Stimulated activated CD8-positive, alpha-beta memory T cell treated with anti-CD3 and anti-CD28 coated beads, Interleukin-4, amount 100 ng/mL, for 4 hours (primary cell): ENCODE results near the gene SLC38A11.

Experiments
- DNase-seq, 2 donors: peaks; one replicate each; pipeline ENCODE4 v3.0.0-alpha.2; 2020; ENCODE audit warnings: low read depth in 2 of 2, low spot score in 1 of 2

The SLC38A11 gene

DNA sequence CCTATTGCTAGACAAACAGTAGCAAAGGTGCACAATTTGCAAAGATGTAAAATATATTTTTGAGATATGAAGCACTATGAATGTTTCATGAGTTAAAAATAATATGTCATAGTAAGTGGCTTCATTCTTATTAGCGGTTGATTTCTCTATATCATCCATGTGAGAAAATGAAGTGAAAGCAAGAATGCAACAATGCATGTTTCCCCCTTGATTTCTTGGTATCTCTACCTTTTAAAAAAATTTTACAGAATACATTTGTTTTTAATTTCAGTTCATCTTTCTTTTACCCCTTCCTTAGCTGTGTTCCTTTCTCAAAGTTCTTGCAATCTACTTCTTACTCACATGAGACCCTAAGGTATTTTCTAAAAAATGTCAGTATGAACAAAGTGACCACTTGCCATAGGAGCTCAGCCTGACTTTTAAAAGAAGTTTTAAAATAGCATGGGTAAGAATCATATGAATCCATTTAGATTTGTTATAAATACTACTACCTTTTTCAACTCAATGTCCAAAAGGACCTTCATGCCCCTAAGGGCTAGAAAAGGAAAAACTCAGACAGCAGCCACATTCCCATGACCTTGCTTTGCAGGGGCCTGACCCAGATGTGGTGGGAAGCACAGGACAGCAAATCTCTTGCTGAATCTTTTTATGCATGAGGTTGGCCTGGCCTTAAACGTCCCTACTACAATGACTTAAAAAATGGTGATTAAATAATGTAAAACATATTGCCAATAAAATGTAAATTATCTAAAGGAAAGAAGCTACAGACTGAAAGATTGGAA lies 14.8 kb upstream of the SLC38A11 start:
- DNase-seq, result no peak

DNA sequence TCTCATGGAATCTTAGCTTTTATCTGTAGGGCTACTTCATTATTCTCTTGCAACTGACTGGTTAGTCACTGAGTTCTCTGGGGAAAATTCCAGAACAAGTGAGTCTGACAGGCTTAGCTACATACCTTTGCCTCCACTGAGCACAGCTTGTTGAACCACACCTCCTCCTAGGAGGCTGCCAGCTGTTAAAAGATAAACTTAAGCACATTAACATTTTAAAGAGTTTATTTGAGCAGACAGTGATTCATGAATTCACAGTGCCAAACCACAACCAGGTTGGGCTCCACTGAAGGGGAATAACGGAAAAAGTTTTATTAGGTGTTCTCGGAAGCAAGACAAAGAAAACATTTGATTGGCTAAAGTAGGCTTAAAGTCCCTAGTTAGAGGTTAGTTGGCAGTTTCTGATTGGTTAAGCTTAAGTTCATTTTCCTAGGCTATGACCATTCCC lies 12.5 kb upstream of the SLC38A11 start:
- no peak for DNase-seq

DNA sequence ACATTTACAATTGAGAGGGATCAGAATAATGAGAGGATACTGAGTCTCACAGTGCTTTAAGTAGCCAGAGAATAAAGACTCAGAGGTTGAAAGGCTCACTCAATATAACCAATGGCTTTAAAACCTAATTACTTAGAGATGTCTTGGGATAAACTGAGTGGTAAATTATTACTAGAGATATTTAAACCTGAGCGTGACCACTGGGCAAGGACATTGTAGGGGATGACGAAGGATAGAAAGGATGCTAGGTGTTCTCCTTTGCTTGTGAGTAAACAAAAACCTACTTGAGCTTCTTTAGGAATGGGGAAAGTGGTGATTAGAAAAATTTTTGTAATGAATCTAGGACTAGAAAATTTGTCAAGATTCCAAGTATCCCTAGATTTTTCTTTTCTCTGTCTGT lies 12.0 kb upstream of the SLC38A11 start:
- no peak for DNase-seq

DNA sequence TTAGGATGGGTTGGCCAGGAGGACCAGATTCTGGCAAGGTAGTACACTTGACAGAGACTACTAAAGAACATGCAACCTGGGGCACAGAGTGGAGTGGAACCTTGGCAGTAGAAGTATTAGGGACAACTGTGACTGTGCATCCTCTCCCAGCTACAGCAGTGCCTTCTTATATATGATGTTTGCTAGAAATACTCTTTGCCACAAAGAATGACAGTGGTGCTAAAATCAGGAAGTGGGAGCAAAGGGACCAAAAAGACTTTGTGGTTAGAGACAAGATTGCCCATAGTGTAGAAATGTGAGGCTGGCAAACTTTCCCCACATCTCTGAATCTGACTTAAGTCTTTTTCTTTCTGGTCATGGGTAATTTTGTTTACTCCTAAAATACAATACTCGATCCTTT lies 9.4 kb upstream of the SLC38A11 start:
- DNase-seq, result no peak

DNA sequence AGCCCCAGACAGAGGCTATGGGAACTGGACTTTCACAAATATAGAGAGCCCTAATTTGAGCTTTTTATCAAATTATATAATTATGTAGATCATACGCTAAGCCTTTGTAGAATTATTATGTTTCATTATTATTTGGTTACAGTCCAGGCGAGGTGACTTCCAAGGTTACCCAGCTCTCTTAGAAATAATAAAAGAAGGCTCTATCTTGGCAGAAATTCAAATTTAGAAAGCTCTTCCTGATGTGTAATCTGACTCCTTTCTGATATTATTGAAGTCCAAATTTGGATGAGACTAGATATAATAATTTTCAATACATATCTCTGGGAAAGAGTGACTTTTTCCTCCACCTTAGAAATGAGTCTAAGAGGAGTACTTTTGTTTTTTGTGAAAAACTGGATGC lies 4.8 kb upstream of the SLC38A11 start:
- no peak for DNase-seq

DNA sequence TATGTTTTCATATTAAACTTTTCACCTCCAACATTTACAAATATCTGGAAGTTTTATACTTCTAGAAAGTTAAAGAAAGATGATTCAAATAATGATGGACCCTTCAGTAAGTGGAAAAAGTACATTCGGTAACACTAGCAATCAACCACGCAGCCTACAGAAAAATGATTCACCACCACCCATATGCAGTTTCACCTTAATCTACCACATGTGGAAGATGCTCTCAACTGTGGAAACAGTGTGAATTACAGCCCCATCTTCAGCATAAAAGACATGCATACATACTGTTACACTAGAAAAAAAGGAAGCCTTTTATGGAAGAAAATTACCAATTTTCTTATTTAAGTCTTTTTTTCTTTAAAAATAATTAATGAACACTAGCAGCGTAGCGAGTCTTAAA lies 1.1 kb downstream of the SLC38A11 start:
- no peak for DNase-seq

DNA sequence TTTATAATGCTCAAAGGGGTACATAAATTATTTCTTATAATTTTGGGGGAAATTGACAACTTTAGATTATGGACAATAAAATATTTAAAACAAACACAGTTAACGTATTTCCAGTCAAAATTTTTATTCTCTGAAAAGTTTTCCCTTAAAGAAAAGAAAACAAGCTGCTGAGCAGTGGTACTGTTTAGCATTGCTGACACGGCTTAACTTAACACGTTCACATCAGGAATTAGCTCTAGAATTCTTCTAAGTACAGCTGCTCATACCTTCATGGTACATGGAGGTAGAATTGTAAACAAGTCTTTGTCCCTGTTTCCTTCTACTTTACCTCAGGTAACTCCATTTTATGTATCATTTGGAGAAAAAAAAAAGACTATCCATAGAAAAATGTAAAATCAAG lies 2.0 kb downstream of the SLC38A11 start:
- no peak for DNase-seq

DNA sequence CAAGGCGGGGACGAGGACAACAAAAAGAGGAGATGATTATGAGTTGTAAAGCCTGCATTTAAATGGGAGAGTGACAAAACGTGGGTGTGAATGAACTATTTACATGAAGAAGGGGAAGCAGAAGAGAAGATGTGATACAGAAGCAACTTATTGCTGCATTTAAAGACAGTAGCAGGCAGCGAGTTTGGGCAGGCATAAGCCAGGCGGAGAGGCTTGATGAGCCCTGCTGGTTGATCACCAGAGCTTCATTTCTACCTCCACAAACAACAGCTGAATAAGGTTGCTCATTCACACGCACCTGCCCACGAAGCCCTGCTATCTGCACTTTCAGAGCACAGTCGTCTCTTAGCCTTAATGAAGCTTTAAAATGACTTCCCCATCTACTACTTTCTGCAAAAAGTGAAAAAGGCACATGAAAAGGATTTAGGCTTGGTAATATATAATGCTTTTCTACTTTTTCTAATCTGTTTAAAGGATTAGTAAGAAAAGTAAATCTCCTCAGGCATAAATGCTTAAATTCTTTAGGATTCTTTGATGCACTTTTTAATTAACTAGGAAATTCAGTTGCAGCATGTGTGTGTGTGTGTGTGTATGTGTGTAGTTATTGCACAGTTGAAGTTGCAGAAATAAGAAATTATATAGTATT lies 3.1 kb downstream of the SLC38A11 start:
- DNase-seq, result no peak

DNA sequence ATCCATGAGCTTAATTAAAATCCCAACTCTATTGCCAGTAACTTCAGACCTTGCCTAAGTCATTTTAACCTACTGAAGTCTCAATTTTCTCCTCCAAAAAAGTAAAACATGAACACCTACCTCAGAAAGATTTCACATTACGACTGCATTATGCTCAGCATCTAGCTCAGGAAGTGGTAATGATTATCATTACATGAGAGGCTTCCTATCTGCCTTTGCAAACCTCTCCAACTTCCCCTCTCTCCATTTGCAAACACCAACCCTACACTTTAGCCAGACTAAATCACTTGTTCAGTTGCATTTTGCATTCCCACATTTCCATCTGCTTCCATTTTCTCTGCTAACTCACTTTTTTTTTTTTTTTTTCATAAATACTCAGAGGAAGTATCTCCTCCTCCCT lies 6.8 kb downstream of the SLC38A11 start:
- no peak for DNase-seq

DNA sequence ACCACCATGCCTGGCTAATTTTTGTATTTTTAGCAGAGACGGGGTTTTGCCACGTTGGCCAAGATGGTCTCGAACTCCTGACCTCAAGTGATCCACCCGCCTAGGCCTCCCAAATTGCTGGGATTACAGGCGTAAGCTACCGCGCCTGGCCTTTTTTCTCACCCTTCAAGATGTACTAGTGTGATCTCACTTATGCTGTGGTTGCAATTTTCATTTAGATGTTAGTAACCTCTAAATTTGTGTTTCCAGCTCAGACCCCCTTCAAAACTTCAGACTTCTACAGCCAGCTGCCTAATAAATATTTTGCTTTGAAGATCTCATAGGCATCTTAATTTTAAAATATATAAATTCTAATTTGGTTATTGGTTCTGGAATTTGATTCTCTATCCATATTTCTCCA lies 8.0 kb downstream of the SLC38A11 start:
- DNase-seq, result no peak

DNA sequence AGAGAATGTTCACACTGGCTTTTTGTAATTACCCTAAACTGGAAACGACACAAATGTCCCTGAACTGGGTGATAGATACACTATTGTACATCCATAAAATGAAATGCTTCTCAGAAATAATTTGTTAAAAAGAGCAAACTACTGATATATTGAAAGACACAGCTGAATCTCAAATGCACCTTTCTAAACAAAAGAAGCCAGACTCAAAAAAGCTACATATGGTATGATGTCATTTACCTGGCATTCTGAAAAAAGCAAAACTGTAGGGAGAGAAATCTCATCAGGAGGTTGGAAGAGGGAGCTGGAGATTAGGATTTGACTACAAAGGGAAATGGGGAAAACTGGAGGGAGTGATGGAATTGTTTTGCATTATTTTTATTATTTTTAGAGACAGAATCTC lies 12.0 kb downstream of the SLC38A11 start:
- no peak for DNase-seq

DNA sequence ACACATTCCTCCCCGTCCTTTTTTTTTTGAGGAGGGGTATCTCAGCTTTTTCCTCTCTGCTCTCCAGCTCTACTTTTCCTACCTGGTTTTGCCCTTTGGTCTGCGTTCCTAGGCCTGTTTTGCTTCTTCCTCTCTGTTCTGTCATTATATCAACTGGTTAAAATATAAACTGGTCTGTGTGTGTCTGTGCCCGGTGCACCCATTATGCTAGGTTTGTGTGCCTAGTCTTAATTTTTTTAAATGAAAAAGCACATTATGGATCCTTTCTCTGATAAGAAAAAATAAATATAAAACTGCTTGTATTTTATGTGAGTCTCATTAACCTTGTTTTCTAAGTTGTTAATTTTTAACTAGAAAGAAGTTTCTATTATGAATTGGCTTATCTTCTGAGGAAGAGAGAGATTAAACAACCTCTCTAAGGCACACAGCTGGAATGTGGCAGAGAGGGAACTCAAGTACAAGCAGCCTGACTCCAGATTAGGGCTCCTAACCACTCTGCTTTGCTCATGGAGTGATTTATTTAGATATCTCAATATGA lies 17.4 kb downstream of the SLC38A11 start:
- no peak for DNase-seq

DNA sequence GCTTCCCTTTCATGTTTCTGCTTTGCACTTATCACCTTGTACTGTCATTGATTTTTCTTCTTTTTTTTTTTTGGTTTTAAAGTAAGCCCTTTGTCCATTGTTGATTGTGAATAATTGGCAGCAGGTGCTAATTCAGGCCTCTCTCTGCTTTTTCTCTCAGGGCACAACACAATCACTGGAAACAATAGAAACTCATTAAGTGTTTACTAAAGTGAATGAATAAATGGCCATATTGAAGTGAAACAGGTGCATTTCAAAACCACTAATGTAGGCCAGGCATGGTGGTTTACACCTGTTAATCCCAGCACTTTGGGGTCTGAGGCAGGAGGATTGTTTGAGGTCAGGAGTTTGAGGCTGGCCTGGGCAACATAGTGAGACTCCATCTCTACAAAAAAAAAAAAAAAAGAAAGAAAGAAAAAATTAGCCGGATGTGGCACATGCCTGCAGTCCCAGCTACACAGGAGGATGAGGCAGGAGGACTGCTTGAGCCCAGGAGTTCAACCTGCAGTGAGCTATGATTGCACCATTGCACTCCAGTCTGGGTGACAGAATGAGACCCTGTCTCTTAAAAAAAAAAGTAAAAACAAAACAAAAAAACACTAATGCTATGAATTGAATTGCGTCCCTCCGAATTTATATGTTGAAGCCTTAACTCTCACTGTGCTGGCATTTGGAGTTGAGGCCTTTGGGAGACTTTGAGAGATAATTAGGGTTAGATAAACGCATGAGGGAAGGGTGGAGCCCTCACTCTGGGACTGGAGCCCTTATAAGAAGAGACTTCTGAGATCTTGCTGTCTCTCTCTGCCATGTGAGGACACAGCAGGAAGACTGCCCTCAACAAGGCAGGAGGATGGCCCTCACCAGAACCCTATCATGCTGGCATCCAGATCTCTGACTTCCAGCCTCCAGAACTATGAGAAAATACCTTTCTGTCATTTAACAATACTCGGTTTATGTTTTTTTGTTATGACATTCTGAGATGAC lies 19.9 kb downstream of the SLC38A11 start:
- DNase-seq, result no peak

DNA sequence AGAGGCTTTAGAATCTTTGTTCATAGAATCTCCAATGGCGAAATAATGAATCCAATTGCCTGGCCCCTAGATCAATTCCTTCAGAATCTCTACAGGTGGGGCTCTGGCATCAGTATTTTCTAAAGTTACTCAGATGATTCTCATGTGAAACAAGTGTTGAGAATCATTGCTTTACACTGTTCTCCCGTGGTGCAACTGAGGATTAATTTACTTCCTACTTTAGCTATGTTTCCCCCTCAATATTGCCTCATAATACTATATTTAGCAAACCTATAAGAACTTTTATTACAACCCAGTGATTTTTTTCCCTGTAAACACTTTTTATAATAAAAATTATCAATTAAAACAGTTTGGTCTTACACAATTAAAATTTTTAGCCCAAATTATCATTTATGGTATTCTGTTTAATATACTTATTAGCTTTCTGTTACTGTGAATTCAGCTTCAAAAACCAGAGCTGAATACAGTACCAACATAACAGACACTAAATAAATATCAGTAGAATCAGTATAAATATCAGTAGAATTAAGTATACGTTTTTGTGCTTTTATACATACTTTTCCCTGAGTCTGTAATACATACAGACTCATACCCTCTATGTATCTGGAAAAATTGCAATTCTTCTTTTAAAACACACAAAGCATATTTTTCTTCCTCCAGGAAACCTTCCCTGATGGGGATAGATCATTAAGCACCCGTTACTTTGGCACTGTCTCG lies 20.8 kb downstream of the SLC38A11 start:
- no peak for DNase-seq

DNA sequence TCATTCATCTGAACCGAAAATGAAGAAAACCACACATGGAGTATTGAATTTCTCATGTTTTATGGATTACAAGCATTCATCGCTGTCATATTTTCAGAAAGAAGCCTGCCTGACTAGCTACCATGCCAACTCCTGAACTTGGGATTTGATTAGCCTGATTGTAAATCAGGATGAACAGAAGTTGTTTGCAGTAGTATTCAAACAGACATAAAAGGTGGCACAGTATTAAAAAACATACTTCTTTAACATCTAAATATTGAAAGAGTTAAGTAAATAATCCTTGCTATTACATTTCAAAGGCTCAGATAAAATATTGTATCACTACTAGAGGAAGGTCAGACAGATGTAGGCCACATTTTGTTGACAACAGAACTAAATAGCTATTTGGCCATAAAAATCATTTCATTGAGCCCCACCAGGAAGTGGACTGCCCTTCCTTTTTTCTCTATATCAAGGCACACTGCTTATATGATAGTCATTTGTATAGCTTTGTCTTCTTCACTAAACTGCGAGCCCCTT lies 21.6 kb downstream of the SLC38A11 start:
- no peak for DNase-seq

DNA sequence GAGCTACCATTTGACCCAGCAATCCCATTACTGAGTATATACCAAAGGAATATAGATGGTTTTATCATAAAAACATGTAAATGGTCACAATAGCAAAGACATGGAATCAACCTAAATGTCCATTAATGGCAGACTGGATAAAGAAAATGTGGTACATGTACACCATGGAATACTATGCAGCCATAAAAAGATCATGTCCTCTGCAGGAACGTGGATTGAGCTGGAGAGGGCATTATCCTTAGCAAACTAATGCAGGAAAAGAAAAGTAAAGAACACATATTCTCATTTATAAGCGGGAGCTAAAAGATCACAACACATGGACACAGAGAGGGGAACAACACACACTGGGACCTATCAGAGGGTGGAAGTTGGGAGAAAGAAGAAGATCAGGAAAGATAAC lies 22.9 kb downstream of the SLC38A11 start:
- no peak for DNase-seq

DNA sequence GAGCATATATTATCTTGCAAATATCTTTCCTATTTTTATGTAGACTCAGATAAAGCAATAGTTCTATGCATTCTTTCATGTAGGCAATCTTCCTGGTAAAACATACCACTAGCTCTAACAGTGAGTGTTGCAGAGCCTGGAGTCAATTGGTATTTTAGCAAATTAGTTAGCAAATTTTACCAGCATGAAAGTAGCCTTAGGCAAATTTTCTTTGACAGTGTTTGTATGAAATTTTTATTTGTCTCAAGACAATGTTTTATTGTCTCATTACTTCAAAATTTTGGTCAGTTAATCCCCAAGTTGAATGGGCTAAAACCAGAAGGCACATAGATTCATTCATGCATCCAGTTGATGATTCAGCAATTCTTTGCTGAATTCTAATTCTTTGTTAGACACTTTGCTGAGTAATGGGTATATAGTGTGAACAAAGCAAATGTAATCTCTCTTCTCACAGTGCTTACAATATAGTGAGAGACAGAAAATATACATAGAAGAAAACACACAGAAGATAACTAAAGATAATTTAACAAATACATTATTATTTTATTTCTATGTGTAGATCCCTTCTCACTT lies 27.1 kb downstream of the SLC38A11 start:
- no peak for DNase-seq

DNA sequence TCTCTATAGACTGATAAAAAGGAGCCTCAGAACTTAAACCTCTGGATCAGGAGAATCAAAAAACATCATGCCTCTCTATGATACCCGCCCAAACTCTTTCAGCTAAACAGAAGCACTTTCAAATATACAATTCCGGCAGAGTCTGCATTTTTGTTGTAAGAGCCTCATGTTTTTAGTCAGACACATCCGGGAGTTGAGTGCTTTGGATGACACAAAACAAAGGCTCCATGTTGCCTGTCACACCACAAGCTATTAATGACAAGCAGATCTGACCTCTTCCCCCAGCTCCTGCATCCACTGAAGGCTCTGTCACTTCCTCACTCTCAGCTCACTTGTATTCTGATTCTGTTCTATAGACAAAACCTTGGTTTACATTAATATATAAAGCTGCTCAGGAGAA lies 33.2 kb downstream of the SLC38A11 start:
- no peak for DNase-seq

DNA sequence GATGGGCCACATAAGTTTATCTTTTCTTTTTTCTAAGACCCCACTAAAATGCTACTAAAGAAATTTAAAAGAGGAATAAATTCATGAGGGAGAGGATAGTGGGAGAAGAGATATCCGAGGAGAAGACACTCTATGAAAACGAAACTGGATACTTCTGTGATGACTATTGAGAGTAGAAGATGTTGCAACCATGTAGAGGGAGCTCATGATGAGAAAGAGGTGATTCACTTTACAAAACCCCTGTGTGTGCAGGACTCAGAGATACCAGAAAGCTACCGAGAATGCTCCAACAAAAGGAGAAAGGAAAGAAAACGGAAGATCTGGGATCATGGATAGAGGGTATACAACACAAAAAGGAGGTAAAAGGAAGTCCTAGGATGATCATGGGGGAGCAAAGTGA lies 34.9 kb downstream of the SLC38A11 start:
- no peak for DNase-seq

DNA sequence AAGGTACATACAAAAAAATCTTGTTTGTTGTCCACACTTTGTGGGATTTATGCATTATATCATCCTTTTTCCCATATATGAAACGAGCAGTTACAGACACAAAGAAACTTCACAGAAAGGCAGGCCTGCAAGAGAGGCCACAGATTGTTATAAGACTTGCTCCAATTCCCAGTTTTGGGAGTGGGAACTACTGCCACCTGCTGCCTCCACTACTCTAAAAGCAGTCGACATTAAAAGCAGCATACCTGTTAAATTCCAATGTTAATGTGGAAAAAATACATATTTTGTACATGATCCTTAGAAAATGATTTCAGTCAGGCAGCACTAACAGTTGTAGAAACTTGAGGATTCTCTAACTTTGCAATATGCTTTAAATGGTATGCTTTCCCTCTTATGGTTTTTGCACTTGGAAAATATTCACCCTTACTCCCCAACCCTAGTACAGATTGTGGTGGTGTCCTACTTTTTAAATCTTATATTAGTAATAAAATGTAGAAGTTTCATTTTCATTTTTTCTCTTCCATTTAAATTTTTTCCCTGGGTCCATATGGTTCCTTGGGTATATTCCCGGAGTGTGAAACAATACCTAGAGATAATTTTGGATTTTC lies 37.9 kb downstream of the SLC38A11 start:
- no peak for DNase-seq
